ENCODE measurements around the gene FAAP20.

The FAAP20 gene

GRCh38 chr1:2184531-2184930 lies 10.0 kb downstream of the FAAP20 start:
- no peak for TF ChIP-seq CTCF (IDR thresholded peaks at IDR 0.05; ENCODE audit: low read length)
- TF ChIP-seq EZH2 (IDR thresholded peaks at IDR 0.05; ENCODE audit: borderline replicate concordance, low read length), result no peak
- Histone ChIP-seq H3K4me3 (ENCODE audit: low read depth, low read length, poor library complexity, severe bottlenecking) (no peak overlapping the region), H3K27ac (ENCODE audit: low read depth, low read length, poor library complexity, severe bottlenecking) (no peak overlapping the region), H3F3A (ENCODE audit: insufficient read depth, low read length) (no peaks in the 10 kb centered on the region), H3K9me3 (ENCODE audit: low read length) (no peaks in the 10 kb centered on the region), H3K4me1 (ENCODE audit: insufficient read depth, low read length, severe bottlenecking) (peaks cover 5% of the 10 kb centered on the region), H4K20me1 (ENCODE audit: insufficient read depth, low read length) (no peaks in the 10 kb centered on the region), H3K36me3 (ENCODE audit: insufficient read depth, low read length) (no peaks in the 10 kb centered on the region), H3K9me2 (ENCODE audit: low read depth, low read length) (no peaks in the 10 kb centered on the region), H3K27me3 (ENCODE audit: insufficient read depth, low read length) (no peaks in the 10 kb centered on the region), H3K9ac (ENCODE audit: low read length) (no peak overlapping the region), H3K4me2 (ENCODE audit: low read length) (no peak overlapping the region), H3K79me2 (ENCODE audit: insufficient read depth, low read length) (no peaks in the 10 kb centered on the region), H2AFZ (ENCODE audit: low read length) (no peak overlapping the region)

GRCh38 chr1:2183937-2184334 lies 10.6 kb downstream of the FAAP20 start:
- Histone ChIP-seq H3K36me3 (ENCODE audit: insufficient read depth, low read length) (no peaks in the 10 kb centered on the region), H3K27ac (ENCODE audit: low read depth, low read length, poor library complexity, severe bottlenecking) (no peak overlapping the region), H3K4me2 (ENCODE audit: low read length) (no peak overlapping the region), H3K4me3 (ENCODE audit: low read depth, low read length, poor library complexity, severe bottlenecking) (no peak overlapping the region), H3K27me3 (ENCODE audit: insufficient read depth, low read length) (no peaks in the 10 kb centered on the region), H3K9ac (ENCODE audit: low read length) (no peak overlapping the region), H3K9me2 (ENCODE audit: low read depth, low read length) (no peaks in the 10 kb centered on the region), H3K79me2 (ENCODE audit: insufficient read depth, low read length) (no peaks in the 10 kb centered on the region), H4K20me1 (ENCODE audit: insufficient read depth, low read length) (no peaks in the 10 kb centered on the region), H3K9me3 (ENCODE audit: low read length) (no peaks in the 10 kb centered on the region), H3K4me1 (ENCODE audit: insufficient read depth, low read length, severe bottlenecking) (peaks cover 1% of the 10 kb centered on the region), H2AFZ (ENCODE audit: low read length) (no peak overlapping the region), H3F3A (ENCODE audit: insufficient read depth, low read length) (no peaks in the 10 kb centered on the region)
- TF ChIP-seq EZH2 (IDR thresholded peaks at IDR 0.05; ENCODE audit: borderline replicate concordance, low read length) (no peak), CTCF (IDR thresholded peaks at IDR 0.05; ENCODE audit: low read length) (no peak)

GRCh38 chr1:2182376-2182775 lies 12.2 kb downstream of the FAAP20 start:
- no peaks in the 10 kb centered on the region for H3K36me3 ChIP-seq (ENCODE audit: insufficient read depth, low read length)

More at GRCh38 chr1:2182376-2182775, 12.2 kb downstream of the FAAP20 start:
- H3K4me3 ChIP-seq (ENCODE audit: low read depth, low read length, poor library complexity, severe bottlenecking), result no peak overlapping the region
- no peaks in the 10 kb centered on the region for H4K20me1 ChIP-seq (ENCODE audit: insufficient read depth, low read length)
- H3K27ac ChIP-seq (ENCODE audit: low read depth, low read length, poor library complexity, severe bottlenecking), result no peak overlapping the region
- no peaks in the 10 kb centered on the region for H3K9me2 ChIP-seq (ENCODE audit: low read depth, low read length)
- no peak overlapping the region for H3K9ac ChIP-seq (ENCODE audit: low read length)
- TF ChIP-seq EZH2 (IDR thresholded peaks at IDR 0.05; ENCODE audit: borderline replicate concordance, low read length) (no peak), CTCF (IDR thresholded peaks at IDR 0.05; ENCODE audit: low read length) (no peak)
- H3K27me3 ChIP-seq (ENCODE audit: insufficient read depth, low read length), result no peaks in the 10 kb centered on the region; the same call in 1 of the 2 replicates
- H2AFZ ChIP-seq (ENCODE audit: low read length), result no peak overlapping the region
- no peaks in the 10 kb centered on the region for H3K9me3 ChIP-seq (ENCODE audit: low read length)
- H3F3A ChIP-seq (ENCODE audit: insufficient read depth, low read length), result no peaks in the 10 kb centered on the region
- H3K79me2 ChIP-seq (ENCODE audit: insufficient read depth, low read length), result no peaks in the 10 kb centered on the region
- no peak overlapping the region for H3K4me2 ChIP-seq (ENCODE audit: low read length)
- no peaks in the 10 kb centered on the region for H3K4me1 ChIP-seq (ENCODE audit: insufficient read depth, low read length, severe bottlenecking)

All from OCI-LY1 (cell line).